Activated CD8-positive, alpha-beta T cell treated with anti-CD3 and anti-CD28 coated beads for 36 hours (primary cell): ENCODE measurements around the gene DIS3L2. TPM values are rescaled to one million over a fixed set of nuclear protein-coding genes. Genes with fewer than 3 reads are reported as not detected.
"Not testable (repeated sequence)": the region's sequence is repeated elsewhere in the genome, so short reads cannot be mapped to it uniquely, and the experiment has no call there.

Experiments used
- ATAC-seq: fragments of 200-7000 bp; cut with Tn5 transposase; one replicate; pipeline ENCODE4 v1.10.0; 2021; ENCODE audit warnings: mild to moderate bottlenecking, moderate library complexity
- CTCF ChIA-PET: fragments of 350-600 bp; sonication (Branson Sonifier 250); formaldehyde crosslinking; loops from one replicate; lab custom pipeline; 2021; ENCODE audit warnings: antibody characterized with exemption; lab: Charles Lee
- POLR2A ChIA-PET: fragments of 350-600 bp; sonication (Branson Sonifier 250); formaldehyde crosslinking; loops from one replicate; lab custom pipeline; 2021; ENCODE audit warnings: antibody characterized with exemption; lab: Charles Lee
- DNase-seq: peaks from one replicate; pipeline ENCODE4 v3.0.0-alpha.2; 2020
- H3K27ac Mint-ChIP-seq: one replicate; pipeline ENCODE4 v1.8.0; 2021; ENCODE audit warnings: mild to moderate bottlenecking, mixed read lengths
- H3K27me3 Mint-ChIP-seq: one replicate; pipeline ENCODE4 v1.8.0; 2021; ENCODE audit warnings: mixed read lengths
- H3K36me3 Mint-ChIP-seq: one replicate; pipeline ENCODE4 v1.8.0; 2021; ENCODE audit warnings: low read depth, mixed read lengths
- H3K4me1 Mint-ChIP-seq: one replicate; pipeline ENCODE4 v1.8.0; 2021; ENCODE audit warnings: low read depth, mixed read lengths
- H3K4me3 Mint-ChIP-seq: one replicate; pipeline ENCODE4 v1.8.0; 2021; ENCODE audit warnings: mild to moderate bottlenecking, moderate library complexity, mixed read lengths
- H3K9me3 Mint-ChIP-seq: one replicate; pipeline ENCODE4 v1.8.0; 2021; ENCODE audit warnings: mixed read lengths
- intact Hi-C: fragments of 100-400 bp; cut with micrococcal nuclease; formaldehyde crosslinking; loops from one replicate; pipeline ENCODE4 v1.10.0; 2022
- total RNA-seq, 2 experiments: library from RNA; stranded (reverse); gene quantifications; one replicate each; pipeline ENCODE4 v1.2.3, GENCODE V29; 2021
- TF ChIP-seq, protein P1 (sequence below): fragments of 200-600 bp; IDR thresholded peaks from one replicate; pipeline ENCODE4 v1.8.0; 2022; ENCODE audit warnings: antibody characterized with exemption, mild to moderate bottlenecking

Gene DIS3L2
- total RNA-seq, 2 experiments from 2014 or later, result 26.5 to 27.2 TPM

DNA sequence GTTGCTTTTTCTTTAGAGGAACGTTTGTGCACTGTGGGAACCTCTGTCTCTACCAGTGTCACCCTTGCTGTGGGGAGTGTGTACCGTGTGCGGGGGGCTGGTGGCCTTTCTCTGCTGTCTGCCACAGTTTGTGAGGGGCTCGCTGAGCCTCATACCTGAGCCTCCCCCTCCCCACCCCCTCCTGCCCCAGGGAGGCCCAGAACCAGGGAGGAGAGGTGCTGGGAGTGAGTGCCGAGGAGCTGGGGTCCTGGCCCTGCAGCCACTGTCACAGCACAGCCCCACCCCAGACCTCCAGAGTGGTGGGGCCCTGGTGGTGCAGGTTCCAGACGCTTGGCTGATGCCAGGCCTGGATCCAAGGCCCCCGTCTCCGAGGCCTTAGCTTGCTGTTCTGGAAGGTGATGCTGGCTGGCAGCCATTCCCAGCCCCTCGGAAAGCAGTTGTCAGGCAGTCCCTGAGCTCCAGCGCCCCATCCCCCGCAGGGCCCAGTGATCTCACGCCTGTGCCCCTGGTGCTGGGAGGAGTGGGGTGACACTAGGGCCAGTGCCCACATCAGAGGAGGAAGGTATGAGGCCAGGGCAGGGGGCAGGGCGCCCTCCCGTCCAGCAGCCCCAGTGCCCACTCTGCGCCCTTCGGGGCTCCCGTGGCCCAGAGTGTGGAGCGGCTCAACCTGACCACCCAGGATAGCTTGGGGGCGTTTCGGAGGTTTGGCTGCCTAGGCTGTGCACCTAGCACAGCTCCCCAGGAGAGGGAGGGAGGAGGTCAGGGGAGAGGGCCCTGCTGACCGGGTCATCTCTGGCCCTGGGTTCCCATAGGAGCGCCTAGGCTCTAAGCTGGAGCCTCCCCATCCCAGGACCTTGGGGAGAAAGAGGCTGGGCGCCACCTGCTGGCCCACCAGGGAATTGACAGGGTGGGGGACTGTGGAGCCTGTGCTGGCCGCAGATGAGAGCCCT lies 364.1 kb downstream of the DIS3L2 start:
- DNase-seq (peak; percentile 72), ATAC-seq (peak; percentile 41)
- no peaks in the 10 kb centered on the region for H3K36me3 Mint-ChIP-seq
- H3K9me3 Mint-ChIP-seq, result no peaks in the 10 kb centered on the region
- TF ChIP-seq, protein P1, sequence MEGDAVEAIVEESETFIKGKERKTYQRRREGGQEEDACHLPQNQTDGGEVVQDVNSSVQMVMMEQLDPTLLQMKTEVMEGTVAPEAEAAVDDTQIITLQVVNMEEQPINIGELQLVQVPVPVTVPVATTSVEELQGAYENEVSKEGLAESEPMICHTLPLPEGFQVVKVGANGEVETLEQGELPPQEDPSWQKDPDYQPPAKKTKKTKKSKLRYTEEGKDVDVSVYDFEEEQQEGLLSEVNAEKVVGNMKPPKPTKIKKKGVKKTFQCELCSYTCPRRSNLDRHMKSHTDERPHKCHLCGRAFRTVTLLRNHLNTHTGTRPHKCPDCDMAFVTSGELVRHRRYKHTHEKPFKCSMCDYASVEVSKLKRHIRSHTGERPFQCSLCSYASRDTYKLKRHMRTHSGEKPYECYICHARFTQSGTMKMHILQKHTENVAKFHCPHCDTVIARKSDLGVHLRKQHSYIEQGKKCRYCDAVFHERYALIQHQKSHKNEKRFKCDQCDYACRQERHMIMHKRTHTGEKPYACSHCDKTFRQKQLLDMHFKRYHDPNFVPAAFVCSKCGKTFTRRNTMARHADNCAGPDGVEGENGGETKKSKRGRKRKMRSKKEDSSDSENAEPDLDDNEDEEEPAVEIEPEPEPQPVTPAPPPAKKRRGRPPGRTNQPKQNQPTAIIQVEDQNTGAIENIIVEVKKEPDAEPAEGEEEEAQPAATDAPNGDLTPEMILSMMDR, result peak; percentile 88
- peaks cover 45% of the 10 kb centered on the region for H3K4me1 Mint-ChIP-seq
- no peak overlapping the region for H3K27ac Mint-ChIP-seq
- intact Hi-C loops, result loop anchor here (5.0 to 10.0 kb wide), 2 partner anchors 191 to 398 kb away; partner anchors contain the start of gene NPPC
- H3K27me3 Mint-ChIP-seq, result no peaks in the 10 kb centered on the region
- ChIA-PET CTCF (interaction anchor here (0.6 to 8.2 kb wide), 25 partner anchors 10 to 425 kb away, joined by 3 to 77 read pairs (median 4); partner anchors contain the start of gene NPPC), POLR2A (no interaction called here)
- no peak overlapping the region for H3K4me3 Mint-ChIP-seq

DNA sequence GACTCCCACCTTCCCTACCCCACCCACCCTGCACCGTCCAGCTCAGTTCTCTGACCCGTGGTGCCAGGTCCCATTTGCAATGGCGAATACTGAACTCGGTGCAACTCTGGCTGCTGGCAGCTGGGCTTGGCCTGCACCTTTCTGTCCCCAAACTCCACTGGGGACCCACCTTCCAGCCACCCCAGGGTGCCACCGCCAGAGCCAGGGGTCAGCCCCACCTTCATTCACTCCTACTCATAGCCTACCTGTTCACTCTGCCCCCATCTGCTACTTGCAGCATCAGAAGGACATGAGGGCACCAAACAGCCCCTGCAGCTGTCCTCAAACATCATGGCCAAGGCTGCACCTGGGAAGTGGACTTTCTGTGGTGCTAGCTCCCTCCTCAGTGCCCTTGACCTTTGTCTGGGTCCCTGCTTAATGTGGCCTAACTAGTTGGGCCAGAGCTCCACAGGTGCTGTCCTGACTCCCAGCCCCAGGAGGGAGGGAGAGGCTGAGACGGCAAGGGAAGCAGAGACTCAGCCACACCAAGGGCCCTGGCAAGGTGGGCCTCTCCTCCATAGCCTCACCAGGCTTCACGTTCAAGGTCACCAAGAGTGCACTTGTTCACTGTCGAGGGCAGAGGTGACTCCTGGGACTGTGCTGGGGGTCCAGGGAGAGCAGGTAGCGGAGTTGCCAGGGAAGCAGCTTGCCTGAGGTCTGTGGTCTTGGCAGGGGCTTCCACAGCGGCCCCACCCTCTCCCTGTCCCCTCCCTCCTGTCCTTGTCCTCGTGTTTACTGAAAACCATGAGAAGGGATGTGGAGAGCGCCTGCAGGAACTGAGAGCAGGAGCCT lies 365.0 kb downstream of the DIS3L2 start:
- H3K36me3 Mint-ChIP-seq, DNase-seq, H3K9me3 Mint-ChIP-seq, H3K27me3 Mint-ChIP-seq, H3K27ac Mint-ChIP-seq, H3K4me3 Mint-ChIP-seq, POLR2A ChIA-PET, ATAC-seq: not testable (repeated sequence)
- TF ChIP-seq, protein P1, result peak; percentile 46
- peaks cover 36% of the 10 kb centered on the region for H3K4me1 Mint-ChIP-seq
- CTCF ChIA-PET, result interaction anchor here (0.7 to 8.2 kb wide), 26 partner anchors 10 to 426 kb away, joined by 3 to 77 read pairs (median 4); partner anchors contain the start of gene NPPC
- intact Hi-C loops, result loop anchor here (5.0 to 10.0 kb wide), 2 partner anchors 192 to 399 kb away; partner anchors contain the start of gene NPPC

DNA sequence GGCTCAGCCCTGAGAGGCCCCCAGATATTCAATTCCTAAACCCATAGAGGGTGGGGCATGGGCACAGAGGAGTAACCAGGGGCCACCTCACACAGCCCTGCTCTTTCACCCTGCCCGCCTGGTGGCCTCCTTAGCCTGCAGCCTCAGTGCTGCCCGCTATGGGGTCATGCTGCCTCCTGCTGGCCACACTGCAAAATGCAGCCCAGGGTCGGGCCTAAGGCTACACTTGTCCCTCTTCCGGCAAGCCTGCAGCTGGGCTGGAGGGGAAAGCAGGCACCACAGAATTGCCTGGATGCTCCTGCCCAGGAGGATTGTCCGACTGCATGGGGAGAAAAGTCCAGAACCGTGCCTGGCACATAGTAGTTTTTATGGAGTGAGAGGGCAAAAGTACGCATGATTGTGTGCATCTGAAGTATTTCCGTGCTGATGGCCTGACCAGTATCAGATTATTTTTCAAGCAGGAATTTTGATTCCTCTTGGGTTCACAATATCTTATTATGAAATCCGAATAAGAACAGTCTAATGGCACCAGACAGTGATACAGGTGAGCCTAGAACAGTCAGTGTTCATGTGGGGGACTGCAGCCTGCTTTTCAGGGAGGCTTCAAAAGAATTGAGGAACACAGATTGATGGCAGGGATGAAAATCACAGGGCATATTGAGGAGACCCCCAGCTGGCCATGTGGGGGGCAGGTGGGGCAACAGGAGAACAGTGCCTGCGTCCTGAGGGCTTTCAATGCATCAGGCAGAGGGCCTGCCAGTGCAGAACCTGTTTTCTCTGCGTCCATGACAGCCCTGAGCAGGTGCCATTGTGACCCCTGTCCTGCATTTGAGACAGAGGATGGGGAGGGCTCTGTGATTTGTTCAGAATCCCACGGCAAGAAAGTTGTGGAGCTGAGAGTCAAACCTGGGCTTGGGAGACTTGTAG lies 365.9 kb downstream of the DIS3L2 start:
- H3K27me3 Mint-ChIP-seq, result no peaks in the 10 kb centered on the region
- H3K36me3 Mint-ChIP-seq, result no peaks in the 10 kb centered on the region
- DNase-seq (peak; percentile 90), ATAC-seq (peak; percentile 84)
- H3K27ac Mint-ChIP-seq, result no peak overlapping the region
- H3K4me3 Mint-ChIP-seq, result no peak overlapping the region
- TF ChIP-seq, protein P1, result peak; percentile 87
- POLR2A ChIA-PET, result interaction anchor here (0.8 kb wide), 1 partner anchor 59 kb away, joined by 3 read pairs; no protein-coding TSS in a partner anchor
- peaks cover 27% of the 10 kb centered on the region for H3K4me1 Mint-ChIP-seq
- intact Hi-C loops, result loop anchor here (5.0 to 10.0 kb wide), 2 partner anchors 193 to 400 kb away; partner anchors contain the start of gene NPPC
- CTCF ChIA-PET, result interaction anchor here (0.6 to 8.2 kb wide), 27 partner anchors 9 to 426 kb away, joined by 3 to 77 read pairs (median 4); partner anchors contain the start of gene NPPC
- no peaks in the 10 kb centered on the region for H3K9me3 Mint-ChIP-seq

DNA sequence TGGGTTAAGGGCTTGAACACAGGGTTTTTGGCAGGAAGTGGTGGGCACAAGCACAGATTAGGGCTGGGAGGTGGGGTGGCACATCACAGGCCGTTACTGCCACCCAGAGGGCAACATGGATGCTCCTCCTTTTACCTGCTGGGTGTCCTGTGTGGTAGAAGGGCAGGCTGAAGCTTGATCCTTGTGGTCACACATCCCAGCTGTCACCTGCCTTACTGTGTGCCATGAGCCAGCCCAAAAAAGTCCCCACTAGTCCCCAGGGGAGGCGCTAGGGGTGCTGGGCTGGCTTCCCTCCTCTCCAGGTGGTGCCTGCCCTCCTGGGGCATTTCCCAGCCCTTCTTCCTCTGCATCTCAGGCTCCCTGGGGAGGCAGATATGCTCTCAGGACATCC lies 366.5 kb downstream of the DIS3L2 start:
- TF ChIP-seq, protein P1, result no peak
- DNase-seq (peak; percentile 30), ATAC-seq (no peak)
- no peaks in the 10 kb centered on the region for H3K27me3 Mint-ChIP-seq
- intact Hi-C loops, result loop anchor here (5.0 to 10.0 kb wide), 2 partner anchors 193 to 401 kb away; partner anchors contain the start of gene NPPC
- H3K4me3 Mint-ChIP-seq, result no peak overlapping the region
- no peaks in the 10 kb centered on the region for H3K9me3 Mint-ChIP-seq
- ChIA-PET POLR2A (no interaction called here), CTCF (interaction anchor here (0.7 to 8.2 kb wide), 11 partner anchors 8 to 403 kb away, joined by 3 to 77 read pairs (median 4); partner anchors contain the start of gene NPPC)
- no peaks in the 10 kb centered on the region for H3K36me3 Mint-ChIP-seq
- peaks cover 21% of the 10 kb centered on the region for H3K4me1 Mint-ChIP-seq
- H3K27ac Mint-ChIP-seq, result no peak overlapping the region
